Adipose tissue (tissue), 3 donors: ENCODE results near the gene PLEKHA4. TPM values are rescaled to one million over a fixed set of nuclear protein-coding genes. Genes with fewer than 3 reads are reported as not detected.

Source experiments
- H3K27ac ChIP-seq: one replicate; pipeline ENCODE4 v1.5.1; 2013; ENCODE audit warnings: low read depth, low read length
- WGBS, 3 donors: extraction: QIAGEN DNeasy Blood & Tissue Kit; methylation state at CpG; one replicate each; pipeline ENCODE4 v1.1.7; 2013; 5-methylcytosine and 5-hydroxymethylcytosine counted together
- polyA plus RNA-seq, 3 donors: library from polyadenylated mRNA; stranded (reverse); fragments of 200-250 nt; gene quantifications; one replicate each; pipeline ENCODE4 v1.2.3, GENCODE V29; 2013
- donor health status: healthy with polysubstance abuse.
- donor health status: Bipolar disorder and iron deficiency.
- donor health status: healthy.

PLEKHA4 gene
- polyA plus RNA-seq, 3 donors = 7.3 to 127 (median 20.6) TPM

DNA sequence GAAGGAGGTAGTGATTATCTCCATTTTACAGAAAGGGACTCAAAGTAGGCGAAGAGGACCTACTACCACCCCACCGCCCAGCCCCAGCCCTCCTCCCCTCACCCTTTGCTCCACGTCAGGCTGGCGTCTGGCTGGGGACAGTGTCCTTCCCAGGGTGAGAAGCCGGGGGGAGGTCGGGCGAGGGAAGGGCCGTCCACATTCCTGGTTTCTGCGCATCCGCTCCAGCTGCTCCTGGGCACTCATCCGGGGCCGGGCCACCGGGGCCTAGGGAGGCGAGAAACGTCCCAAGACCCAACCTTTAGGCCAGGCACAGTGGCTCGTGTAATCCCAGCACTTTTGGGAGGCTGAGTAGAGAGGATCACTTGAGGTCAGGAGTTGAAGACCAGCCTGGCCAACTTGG is 27.4 kb downstream of the PLEKHA4 start:
- no peak overlapping the region for H3K27ac ChIP-seq
- 89 to 91% (median 91%) methylated on average over 16 of the region's 16 CpGs for WGBS, 3 donors

GRCh38 chr19:48837687-48838086 is 30.7 kb downstream of the PLEKHA4 start:
- H3K27ac ChIP-seq = no peak overlapping the region
- WGBS, 3 donors = 47 to 76% (median 73%) methylated on average over 6 to 9 of the region's 9 CpGs

GRCh38 chr19:48837051-48837524 is 31.3 kb downstream of the PLEKHA4 start:
- WGBS, 3 donors = 9 to 25% (median 12%) methylated on average over 25 to 29 of the region's 29 CpGs

GRCh38 chr19:48836089-48837017 is 32.1 kb downstream of the PLEKHA4 start, which contains the start of gene HSD17B14:
Gene HSD17B14 (minus strand): TSS chr19:48836491. CDS start chr19:48836411, 80 bp downstream.
- WGBS, 3 donors = 8 to 22% (median 13%) methylated on average over 35 of the region's 35 CpGs
- no peak within 1 kb of the TSS for H3K27ac ChIP-seq

More at GRCh38 chr19:48837051-48837524, 31.3 kb downstream of the PLEKHA4 start:
- H3K27ac ChIP-seq = no peak overlapping the region

- no peak overlapping the region for H3K27ac ChIP-seq
- 2 to 9% (median 5%) methylated on average over 12 of the region's 12 CpGs for WGBS, 3 donors
Measured at GRCh38 chr19:48835734-48836088, 32.7 kb downstream of the PLEKHA4 start.

DNA sequence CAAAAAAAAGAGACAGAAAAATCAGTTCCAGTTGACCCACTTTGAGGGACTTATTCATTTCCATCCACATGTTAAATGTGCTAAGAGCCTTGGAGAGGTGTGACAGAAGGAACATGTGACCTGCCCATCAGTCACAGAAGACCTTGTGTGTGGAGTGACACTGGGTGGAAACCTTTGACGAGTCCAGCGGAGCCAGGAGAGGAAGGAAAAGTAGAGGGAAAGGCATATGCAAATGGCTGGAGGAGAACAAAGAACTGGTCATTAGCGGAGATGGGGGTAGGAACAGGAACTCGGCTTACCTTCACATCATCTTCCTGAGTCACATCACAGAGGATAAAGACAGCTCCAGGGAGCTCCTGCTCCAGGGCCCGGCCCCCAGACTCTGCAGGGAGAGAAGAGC is 34.4 kb downstream of the PLEKHA4 start:
- no peak overlapping the region for H3K27ac ChIP-seq
- 76 to 85% (median 83%) methylated on average over 5 of the region's 5 CpGs for WGBS, 3 donors

- 65 to 78% (median 78%) methylated on average over 5 of the region's 5 CpGs for WGBS, 3 donors
- H3K27ac ChIP-seq = no peak overlapping the region
Measured at GRCh38 chr19:48833049-48833448, 35.4 kb downstream of the PLEKHA4 start.

- H3K27ac ChIP-seq = no peak overlapping the region
- 96 to 98% (median 97%) methylated on average over 4 of the region's 4 CpGs for WGBS, 3 donors
Measured at GRCh38 chr19:48830965-48831364, 37.5 kb downstream of the PLEKHA4 start.

DNA sequence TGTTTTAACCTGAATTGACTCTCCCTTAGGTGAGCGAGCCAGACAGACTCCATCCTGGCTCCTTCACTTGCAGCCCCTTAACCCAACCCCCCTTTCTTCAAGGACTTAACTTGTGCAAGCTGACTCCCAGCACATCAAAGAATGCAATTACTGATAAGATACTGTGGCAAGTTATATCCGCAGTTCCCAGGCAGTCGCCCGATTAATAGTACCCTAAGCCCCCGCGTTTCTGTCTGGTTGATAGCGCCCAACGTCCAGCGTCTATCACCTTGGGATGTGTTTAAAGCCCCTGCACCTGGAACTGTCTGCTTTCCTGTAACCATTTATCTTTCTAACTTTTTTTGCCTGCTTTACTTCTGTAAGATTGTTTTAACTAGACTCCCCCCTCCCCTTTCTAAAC is 38.3 kb downstream of the PLEKHA4 start:
- WGBS, 3 donors = 31 to 84% (median 81%) methylated on average over 9 of the region's 9 CpGs

DNA sequence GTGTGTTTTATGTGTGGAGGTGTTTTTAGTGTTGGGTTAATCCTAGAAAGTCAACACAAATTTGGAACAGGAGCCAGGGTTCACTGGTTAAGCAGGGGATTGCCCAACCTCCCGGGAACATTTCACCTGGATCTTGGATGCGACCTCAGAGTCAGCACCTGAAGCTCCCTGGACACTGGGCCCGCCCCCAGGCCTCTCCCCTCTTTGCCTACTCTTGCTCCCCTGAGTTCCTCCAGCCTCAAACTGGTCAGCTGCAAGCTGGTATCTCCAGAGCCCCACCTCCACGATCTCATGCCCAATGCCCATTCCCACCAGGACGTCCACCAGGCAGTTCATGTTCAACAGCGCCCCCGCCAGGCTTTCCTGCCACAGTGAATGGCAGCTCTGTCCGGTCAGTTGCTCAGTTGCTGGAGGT is 41.8 kb downstream of the PLEKHA4 start:
- H3K27ac ChIP-seq = no peak overlapping the region
- 61 to 84% (median 82%) methylated on average over 8 of the region's 8 CpGs for WGBS, 3 donors

More for the DNA sequence above, 38.3 kb downstream of the PLEKHA4 start:
- no peak overlapping the region for H3K27ac ChIP-seq

DNA sequence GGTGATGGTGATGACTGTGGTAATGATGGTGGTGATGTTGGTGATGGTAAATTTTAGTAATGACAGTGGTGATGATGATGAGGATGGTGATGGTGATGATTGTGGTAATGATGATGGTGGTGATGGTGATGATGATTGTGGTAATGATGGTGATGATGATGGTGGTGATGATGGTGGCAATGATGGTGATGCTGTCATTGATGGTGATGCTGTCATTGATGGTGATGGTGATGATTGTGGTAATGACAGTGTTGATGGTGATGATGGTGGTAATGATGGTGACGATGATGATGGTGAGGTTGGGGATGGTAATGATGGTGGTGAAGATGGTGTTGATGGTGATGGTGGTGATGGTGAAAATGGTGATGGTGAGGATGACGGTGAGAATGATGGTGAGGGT is 45.9 kb downstream of the PLEKHA4 start:
- H3K27ac ChIP-seq = no peak overlapping the region
- WGBS, 3 donors = 94 to 100% (median 97%) methylated on average over 2 of the region's 2 CpGs

- no peak overlapping the region for H3K27ac ChIP-seq
- 75 to 77% (median 77%) methylated on average over 5 of the region's 5 CpGs for WGBS, 3 donors
Measured at GRCh38 chr19:48821633-48822032, 46.8 kb downstream of the PLEKHA4 start.

- 16 to 42% (median 36%) methylated on average over 4 of the region's 4 CpGs for WGBS, 3 donors
Measured at GRCh38 chr19:48819366-48819816, 49.0 kb downstream of the PLEKHA4 start.

GRCh38 chr19:48818234-48818820 is 50.1 kb downstream of the PLEKHA4 start:
- 43 to 85% (median 73%) methylated on average over 9 of the region's 9 CpGs for WGBS, 3 donors
- H3K27ac ChIP-seq = no peak overlapping the region

More at GRCh38 chr19:48819366-48819816, 49.0 kb downstream of the PLEKHA4 start:
- no peak overlapping the region for H3K27ac ChIP-seq

DNA sequence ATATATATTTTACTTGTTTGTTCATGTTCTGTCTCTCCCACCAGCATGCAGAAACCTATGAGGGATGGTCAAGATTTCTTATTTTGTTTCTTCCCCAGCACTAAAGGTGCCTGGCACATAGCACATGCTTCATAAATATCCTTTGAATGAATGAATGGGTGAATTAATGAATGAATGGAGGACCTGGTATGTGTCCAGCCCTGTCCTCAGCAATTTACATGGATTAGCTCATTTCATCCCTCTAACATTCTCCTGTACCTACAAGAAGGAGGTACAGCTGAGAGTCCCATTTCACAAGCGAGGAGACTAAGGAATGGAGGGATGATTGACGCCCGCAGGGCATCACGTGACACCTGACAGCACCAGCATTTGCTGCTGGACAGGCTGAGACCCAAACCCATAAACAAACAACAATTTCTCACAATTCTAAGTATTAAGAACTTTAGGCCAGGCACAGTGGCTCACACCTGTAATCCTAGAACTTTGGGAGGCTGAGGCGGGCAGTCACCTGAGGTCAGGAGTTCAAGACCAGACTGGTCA is 50.8 kb downstream of the PLEKHA4 start:
- WGBS, 3 donors = 82 to 94% (median 91%) methylated on average over 5 of the region's 5 CpGs
- H3K27ac ChIP-seq = no peak overlapping the region

DNA sequence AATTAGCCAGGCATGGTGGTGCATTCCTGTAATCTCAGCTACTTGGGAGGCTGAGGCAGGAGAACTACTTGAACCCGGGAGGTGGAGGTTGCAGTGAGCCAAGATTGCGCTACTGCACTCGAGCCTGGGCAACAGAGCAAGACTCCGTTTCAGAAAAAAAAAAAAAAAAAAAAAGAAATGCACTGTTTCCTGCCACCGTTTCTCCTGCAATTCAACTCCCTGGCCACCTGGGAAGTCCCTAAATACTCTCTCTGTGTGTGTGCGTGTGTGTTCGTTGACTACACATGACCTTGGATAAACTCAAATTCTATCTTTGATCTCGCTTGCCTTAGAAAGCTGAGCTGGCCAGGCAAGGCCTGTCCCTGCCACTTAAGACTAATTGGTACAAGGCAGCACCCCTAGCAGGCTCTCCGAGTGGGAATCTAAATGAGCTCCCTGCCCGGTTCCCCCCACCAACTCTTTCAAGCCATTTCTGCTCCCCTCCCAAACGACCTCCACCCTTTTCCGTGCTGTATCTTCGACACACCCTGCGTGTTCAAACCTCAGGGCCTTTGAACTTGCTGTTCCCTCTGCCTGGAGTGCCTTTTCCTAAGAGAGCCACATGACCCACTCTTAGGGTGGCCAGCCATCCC is 52.4 kb downstream of the PLEKHA4 start:
- H3K27ac ChIP-seq = no peak overlapping the region
- WGBS, 3 donors = 16 to 58% (median 53%) methylated on average over 14 of the region's 14 CpGs

DNA sequence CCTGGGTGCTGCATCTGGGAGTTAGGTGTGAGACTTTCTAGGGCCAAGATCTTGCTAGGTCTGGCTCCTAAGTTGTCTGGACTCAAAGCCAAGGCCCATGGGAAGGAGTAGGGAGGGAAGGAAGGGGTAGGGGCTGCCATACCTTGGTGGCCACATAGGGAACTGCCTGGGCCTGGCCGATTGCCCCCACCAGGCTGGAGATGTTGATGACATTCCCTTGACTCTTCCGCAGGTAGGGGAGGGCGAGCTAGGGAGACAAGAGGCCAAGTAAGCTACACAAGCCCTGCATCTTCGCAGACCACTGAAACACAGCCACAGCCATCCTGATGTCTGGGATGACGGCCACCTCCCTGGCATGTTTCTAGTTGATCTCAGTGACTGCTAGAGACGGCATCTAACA is 53.5 kb downstream of the PLEKHA4 start:
- 88 to 93% (median 92%) methylated on average over 6 of the region's 6 CpGs for WGBS, 3 donors
- H3K27ac ChIP-seq = no peak overlapping the region

DNA sequence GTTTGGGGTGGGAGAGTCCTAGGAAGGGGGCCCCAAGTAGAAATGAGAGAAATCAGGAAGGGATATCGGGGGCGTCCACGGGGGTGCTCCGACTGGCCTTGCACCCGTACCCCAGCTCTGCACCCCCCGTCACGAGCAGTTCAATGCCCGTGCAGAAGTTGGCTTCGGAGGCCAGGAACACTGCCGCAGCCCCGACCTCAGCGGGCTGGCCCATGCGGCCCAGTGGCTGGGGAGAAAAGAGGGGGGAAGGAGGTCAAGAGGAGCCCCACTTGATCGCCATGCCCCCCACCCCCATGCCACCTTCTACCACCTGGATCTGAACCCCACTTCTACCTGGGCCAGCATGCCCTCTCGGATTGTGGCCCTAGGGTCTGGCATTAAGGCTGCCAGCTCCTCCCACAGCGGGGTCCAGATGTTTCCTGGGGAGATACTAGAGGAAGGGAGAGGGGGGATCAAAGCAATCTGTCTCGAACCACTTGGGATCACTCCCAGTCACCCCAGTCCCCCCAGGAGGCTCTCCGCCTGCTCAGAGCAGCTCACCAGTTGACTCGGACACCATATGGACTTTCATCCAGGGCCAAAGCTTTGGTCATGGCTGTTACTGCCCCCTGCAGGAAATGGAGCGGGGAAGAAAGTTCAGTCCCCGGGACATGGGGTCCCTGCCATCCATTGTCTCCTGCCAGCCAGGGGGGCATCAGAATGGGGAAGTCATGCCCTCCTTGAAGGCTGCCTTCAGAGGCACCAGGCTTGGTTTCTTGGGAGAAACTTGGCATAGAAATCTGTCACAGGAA is 55.1 kb downstream of the PLEKHA4 start:
- 85 to 87% (median 85%) methylated on average over 17 to 21 of the region's 21 CpGs for WGBS, 3 donors
- H3K27ac ChIP-seq = no peak overlapping the region
